HG03460 (cell line): ENCODE measurements around the gene THRB.
"Not testable (repeated sequence)": the region's sequence is repeated elsewhere in the genome, so short reads cannot be mapped to it uniquely, and the experiment has no call there.

Experiments used
- ATAC-seq: cut with Tn5 transposase; IDR thresholded peaks from one replicate; pipeline ENCODE4 v1.9.1; 2021; ENCODE audit not compliant: unreplicated experiment

THRB gene

GRCh38 chr3:24410860-24411259 lies 83.8 kb downstream of the THRB start:
- no peak for ATAC-seq

DNA sequence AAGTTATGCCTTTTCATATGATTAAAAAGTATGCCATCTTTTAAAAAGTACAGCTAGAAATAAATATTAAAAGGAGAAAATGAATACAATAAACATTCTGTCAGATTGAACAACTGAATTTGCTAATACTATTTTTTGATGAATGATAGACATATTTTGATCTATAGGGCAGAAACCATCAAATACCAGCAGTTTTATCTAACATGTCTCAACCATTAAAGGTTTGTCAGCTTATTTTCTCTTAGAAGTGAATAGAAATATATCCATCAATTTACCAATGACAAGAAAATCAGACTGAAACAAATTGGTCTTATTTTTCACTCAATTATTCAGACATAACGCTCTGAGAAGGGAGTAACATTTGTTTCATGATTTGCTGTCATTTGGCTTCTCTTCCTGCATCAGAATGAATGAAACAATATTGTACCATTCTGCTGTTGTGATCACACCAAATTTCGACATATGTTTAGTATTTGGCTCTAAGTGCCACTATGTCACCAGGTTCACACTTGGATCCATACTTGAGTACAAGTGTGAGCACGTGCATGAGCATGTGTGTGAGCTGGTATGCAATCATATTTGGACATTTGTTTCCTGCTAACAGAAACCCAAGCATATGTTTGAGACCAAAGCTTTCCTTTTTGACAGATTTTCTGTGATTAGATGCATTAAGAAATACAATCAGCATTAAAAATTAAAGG lies 86.5 kb downstream of the THRB start:
- no peak for ATAC-seq

DNA sequence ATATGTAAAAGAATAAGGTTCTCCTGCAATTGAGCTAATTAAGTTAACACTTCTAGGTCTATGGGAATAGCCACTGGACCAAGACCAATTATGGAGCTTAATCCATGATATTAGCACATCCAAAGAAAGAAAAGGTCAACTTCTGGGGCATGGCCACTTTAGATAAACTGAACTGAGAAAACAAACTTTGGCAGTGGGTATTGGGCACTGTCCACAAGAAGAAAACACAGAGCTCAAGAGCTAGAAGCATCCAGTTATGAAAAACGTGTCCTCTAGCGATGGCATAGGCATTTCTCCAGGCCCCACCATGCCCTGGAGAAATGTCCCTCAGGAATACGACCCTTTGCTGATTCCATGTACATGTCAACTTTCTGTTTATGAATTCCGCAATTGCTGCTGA lies 87.8 kb downstream of the THRB start:
- no peak for ATAC-seq

DNA sequence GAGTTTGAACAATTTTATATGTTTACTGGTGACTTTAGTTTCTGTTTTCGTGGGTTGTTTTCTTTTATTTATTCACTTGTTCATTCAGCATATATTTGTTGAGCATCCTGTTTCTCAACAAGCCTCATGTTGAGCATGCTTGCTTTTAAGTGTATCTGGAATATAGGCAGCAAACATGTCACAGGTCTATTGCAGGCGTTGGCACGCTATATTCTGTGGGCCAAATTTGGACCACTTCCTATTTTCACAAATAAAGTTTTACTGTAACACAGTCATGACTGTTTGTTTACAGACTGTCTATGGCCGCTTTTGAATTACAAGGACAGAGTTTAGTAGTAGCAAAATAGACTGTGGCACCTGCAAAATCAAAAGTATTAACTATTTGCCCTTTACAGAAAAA lies 89.6 kb downstream of the THRB start:
- no peak for ATAC-seq

- no peak for ATAC-seq
Observed at GRCh38 chr3:24401811-24402185, 92.9 kb downstream of the THRB start.

DNA sequence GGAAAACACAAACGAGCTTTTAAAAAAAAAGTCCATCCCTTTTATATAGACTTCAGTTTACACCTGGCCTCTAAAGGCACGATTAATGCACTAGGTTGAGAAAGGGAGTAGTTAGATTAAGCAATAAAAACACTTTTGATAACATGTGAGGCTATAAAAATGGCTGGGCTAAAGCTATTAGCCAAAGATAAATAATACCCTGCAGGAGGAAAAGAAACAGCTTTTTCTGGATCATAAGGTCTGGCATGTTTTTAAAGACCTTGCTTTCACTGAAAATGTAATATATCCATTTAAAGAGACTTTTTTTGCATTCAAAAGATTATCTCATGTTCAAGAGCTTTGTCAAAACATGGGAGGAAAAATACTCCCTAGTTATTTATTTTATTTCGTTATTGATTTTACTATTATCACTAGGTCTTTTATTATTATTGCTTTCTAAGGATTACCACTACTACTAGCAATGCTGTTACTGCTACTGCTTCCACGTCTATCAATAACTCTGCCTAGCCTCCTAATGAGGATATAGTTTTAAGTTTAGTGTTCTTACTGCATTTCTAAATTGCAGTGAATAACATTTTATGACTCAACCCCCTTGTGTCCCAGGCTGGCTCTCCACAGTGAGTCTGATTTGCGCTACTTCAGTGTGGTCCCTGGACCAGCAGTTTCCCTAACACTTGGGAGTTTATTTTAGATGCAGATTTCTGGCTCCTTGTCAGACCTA lies 93.4 kb downstream of the THRB start:
- no peak for ATAC-seq

- ATAC-seq = no peak
Observed at GRCh38 chr3:24400450-24400849, 94.2 kb downstream of the THRB start.

- ATAC-seq = no peak
Observed at GRCh38 chr3:24400015-24400414, 94.6 kb downstream of the THRB start.

DNA sequence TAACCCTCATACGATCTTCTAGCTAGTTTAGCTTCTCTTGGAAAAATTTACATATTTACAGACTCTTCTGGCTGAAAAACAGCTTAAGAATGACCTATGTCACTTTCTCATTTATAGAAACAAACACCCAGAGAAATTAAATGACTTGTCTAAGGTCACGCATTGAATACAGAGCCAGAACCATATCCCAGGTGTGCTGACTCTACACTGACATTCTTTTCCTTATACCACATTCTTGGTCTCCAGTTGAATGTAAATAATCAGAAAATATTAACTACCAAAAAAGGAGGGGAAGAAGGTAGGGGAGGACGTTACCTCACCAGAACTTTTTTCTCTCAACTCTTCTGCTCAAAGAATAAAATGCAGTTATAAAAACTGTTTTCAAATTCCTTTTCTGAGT lies 95.0 kb downstream of the THRB start:
- no peak for ATAC-seq

DNA sequence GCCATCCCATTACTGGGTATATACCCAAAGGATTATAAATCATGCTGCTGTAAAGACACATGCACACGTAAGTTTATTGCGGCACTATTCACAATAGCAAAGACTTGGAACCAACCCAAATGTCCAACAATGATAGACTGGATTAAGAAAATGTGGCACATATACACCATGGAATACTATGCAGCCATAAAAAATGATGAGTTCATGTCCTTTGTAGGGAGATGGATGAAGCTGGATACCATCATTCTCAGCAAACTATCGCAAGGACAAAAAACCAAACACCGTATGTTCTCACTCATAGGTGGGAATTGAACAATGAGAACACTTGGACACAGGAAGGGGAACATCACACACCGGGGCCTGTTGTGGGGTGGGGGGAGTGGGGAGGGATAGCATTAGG lies 95.9 kb downstream of the THRB start:
- ATAC-seq = not testable (repeated sequence)

DNA sequence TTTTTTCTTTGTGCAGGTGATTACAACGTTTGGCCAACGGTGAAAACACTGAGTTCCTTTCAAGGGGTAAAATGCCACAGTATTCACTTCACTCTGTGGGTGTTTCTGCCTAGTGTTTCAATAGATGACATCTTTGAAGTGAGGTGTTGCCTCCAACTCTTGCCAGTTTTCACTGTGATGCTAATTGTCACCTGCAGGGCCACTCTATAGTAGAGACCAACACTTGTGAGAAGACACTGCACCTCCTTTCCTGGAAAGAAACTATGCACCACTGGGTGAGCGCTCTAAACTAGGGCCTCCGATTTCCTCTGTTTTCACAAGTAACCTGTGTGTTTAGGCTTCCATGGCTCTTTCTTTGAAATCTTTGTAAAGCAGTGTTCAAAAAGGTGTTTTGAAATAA lies 98.3 kb downstream of the THRB start:
- no peak for ATAC-seq

DNA sequence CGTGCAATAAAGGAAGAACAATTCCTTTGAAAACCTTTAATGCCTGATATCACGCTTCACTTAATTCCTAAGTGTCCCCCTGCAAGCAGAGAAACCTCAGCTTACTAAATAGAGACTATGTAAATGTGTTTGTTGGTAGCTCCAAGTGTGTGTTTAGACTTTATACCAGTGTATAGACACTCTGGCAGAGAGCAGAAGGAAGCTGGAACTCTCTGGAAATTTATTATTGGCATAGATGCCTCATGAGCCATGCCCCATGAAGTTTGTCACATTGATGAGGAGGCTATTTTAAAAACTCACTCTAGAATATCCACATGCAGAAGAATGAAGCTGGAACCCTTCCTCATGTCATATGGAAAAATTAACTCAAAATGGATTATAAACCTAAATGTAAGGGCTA lies 99.9 kb downstream of the THRB start:
- no peak for ATAC-seq

DNA sequence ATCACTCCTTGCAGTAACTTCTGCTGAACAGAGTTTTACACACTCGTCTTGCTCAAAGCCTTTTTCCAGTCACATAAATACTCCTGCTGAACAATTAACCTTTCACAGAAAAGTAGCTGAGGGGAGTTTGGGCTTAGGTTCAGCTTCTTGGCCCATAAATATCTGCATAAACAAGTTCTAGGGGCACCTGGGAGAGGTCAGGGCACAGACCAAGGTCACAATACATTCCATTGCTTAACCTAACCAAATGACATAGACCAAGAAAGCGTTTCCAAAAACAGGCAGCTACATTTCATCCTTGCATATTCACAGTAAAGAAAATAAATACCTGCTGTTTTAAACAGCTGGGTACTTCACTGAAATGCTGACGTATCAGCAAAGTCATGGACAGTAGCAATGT lies 101.3 kb downstream of the THRB start:
- no peak for ATAC-seq

DNA sequence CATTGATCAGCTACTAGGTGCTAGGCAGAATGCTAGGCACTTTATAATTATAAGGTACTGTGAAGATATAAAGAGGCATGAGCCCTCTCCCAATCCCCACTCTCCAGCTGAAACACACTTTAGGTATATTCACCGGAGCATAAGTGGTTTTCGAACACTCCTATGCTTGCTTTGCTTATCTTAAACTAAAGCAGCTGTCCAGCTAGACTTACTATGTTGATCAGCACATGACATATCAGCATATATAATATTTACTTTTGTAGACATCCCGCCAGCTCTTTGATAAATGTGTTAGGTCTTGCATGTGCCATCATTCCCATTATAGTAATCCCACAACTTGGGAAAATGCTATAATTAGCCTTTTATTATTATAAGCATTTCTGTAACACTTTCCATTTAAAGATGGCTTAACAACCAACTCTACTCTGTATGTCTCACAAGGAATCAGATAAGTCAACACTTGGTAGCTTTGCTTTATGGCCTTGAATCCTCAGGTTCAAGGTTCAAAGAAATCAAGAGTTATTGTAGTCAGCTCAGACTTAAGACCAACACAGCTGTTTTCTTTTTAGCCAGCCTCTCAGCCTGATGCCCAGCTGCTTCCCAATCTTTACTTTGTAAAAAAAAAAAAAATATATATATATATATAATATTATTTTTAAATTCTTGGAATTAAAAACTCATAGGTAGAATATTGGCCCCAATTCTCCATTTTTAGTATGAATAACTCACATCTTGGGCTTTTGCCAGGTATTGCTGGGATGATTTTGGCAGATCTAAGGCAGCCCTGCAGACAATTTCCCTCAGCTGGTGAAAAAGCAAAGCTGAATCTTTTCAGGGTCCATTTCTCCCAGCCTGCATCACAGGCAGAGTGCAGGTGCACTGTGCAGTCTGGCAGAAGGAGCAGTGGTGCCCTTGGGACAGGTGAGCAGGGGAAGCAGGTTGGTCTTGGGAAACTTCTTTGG lies 104.2 kb downstream of the THRB start:
- no peak for ATAC-seq

GRCh38 chr3:24389108-24390090 lies 105.3 kb downstream of the THRB start:
- no peak for ATAC-seq

DNA sequence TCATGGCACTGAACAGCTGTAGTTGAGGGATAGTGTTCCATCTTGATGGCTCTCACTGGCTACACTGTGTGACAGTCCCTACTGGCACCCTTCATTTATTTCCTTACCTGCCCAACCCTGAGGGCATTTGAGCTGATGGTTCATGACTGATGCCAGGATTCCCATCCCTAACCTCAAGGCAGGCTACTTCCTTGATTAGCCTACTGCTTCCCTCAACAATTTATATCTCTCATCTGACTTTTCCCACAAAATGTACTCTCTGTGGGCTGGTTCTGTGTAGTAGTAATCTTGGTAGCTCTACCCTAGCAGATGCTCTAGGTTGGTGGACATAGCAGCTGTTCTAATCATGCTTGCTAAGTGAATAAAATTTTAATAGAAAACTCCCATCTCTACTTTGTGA lies 106.0 kb downstream of the THRB start:
- ATAC-seq = no peak

DNA sequence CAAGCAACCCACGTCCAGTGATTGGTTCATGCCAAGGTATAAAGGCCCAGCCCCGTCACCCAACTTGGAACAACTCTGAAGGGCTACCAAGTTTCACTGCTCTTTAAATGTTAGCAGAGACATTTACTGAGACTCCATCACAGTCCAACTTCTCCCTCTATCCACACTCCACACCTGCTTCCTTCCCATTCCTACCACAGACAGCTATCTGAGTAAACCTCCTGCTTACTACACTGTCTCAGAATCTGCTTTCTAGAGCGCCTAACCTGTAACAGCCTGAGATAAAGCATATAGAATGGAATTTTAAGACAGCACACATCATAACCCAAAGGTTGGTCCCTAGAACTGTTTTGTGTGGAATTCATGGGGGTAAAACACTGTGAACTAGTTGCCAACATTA lies 106.5 kb downstream of the THRB start:
- ATAC-seq = no peak

GRCh38 chr3:24387493-24387892 lies 107.2 kb downstream of the THRB start:
- no peak for ATAC-seq

- no peak for ATAC-seq
Observed at GRCh38 chr3:24387000-24387399, 107.7 kb downstream of the THRB start.

DNA sequence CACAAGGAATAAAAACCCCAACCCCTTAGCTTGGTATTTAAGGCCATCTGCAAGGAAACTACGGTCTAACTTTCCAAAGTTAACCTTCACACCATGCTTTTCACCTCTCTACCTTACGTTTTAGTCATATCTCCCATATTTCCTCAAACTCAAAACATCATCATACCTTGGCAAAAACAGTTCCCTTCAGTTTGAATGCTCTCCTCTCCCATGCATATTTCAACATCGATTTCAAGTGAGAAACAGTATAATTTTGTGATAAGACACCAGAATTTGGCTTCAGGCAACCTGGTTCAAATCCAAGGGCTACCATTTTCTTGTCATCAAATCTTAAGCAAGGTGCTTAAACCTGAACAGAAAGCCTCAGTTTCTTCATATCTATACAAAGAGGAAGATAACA lies 108.2 kb downstream of the THRB start:
- ATAC-seq = no peak
